GM10248 (cell line): Measurements from ENCODE around the gene DACH1.
"Not testable (repeated sequence)": the region's sequence is repeated elsewhere in the genome, so short reads cannot be mapped to it uniquely, and the experiment has no call there.

Experiments used
- CTCF ChIA-PET: fragments of 300-600 bp; sonication (Branson Sonifier 250); formaldehyde crosslinking; extraction: SDS; loops from one replicate; lab custom pipeline; 2021; ENCODE audit warnings: antibody characterized with exemption; lab: Yijun Ruan, JAX
- POLR2A ChIA-PET: fragments of 350-650 bp; sonication (Branson Sonifier 250); formaldehyde crosslinking; extraction: SDS; loops from one replicate; lab custom pipeline; 2020; ENCODE audit warnings: antibody characterized with exemption; lab: Yijun Ruan, JAX
- DNase-seq: peaks from one replicate; pipeline ENCODE4 v3.0.0; 2012; ENCODE audit errors: extremely low spot score
- CTCF ChIP-seq: IDR thresholded peaks from 2 replicates; pipeline ENCODE4 v1.5.1; 2012; ENCODE audit warnings: mild to moderate bottlenecking, low read depth; ENCODE audit errors: extremely low read depth, missing control alignments, control extremely low read depth

DACH1 gene

GRCh38 chr13:71854401-71854800 lies 12.6 kb downstream of the DACH1 start:
- no peak for TF ChIP-seq CTCF
- DNase-seq = no peak
- POLR2A ChIA-PET = no interaction called here
- CTCF ChIA-PET = no interaction called here

DNA sequence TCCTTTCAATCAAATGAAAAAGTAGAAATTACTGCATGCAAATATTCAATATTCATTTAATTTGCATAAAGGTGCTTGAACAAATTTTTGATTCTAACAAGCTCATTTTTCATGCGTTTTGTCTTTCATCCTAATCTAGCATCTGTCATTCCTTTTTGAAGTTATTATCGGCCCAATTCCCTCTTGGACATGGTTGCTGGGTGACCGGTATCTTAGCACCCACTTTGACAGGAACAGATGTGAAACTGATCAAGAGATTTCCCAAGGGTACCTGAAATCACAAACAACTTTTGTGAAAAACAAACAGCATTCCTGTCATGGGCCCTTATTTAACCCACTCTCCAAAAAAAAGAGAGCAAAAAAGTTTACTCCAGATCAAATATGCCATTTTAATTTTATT lies 13.3 kb downstream of the DACH1 start:
- DNase-seq = no peak
- no peak for TF ChIP-seq CTCF
- POLR2A ChIA-PET = no interaction called here
- CTCF ChIA-PET = interaction anchor here (0.8 kb wide), 1 partner anchor 20 kb away, joined by 3 read pairs; no protein-coding TSS in a partner anchor

DNA sequence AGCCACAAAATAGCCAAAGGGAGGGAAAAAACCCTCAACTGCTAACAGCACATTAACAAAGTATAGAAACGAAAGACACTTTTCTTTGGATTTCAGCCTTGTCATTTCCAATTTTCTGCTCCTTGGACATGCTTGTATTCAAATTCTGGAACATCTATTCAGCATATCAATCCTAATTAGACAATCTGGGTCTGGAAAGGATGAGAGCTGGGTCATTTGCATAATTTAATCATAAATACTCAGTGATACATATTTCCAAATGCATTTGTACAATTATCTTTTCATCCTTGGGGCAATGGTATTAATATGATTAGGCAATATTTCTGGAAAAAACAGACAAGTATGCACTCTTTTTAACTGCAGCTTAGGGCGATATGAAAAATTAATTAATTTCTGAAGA lies 14.3 kb downstream of the DACH1 start:
- CTCF ChIA-PET = interaction anchor here (0.8 kb wide), 1 partner anchor 19 kb away, joined by 3 read pairs; no protein-coding TSS in a partner anchor
- DNase-seq = no peak
- POLR2A ChIA-PET = no interaction called here
- TF ChIP-seq CTCF = no peak

- TF ChIP-seq CTCF = no peak
- ChIA-PET CTCF (interaction anchor here (1.1 kb wide), 1 partner anchor 12 kb away, joined by 4 read pairs; no protein-coding TSS in a partner anchor), POLR2A (no interaction called here)
- DNase-seq = no peak
Observed at GRCh38 chr13:71851498-71852409, 15.2 kb downstream of the DACH1 start.

DNA sequence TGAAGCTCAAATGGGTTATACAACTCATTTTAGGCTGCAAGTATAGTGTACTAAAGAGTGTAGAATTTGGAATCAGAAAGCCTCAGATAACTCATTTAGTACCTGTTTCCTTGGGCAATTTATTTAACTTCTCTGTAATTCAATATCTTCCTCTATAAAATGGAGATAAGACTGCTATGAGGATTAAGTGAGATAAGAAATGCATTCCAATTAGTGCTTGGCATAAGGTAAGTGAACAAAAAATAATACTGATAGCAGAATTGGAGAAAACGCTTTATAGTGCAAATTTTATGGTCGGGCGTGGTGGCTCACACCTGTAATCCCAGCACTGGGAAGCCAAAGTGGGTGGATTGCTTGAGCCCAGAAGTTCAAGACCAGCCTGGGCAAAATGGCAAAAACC lies 25.0 kb downstream of the DACH1 start:
- DNase-seq = no peak
- TF ChIP-seq CTCF = no peak
- CTCF ChIA-PET = no interaction called here
- POLR2A ChIA-PET = no interaction called here

- TF ChIP-seq CTCF = no peak
- ChIA-PET CTCF (no interaction called here), POLR2A (no interaction called here)
- no peak for DNase-seq
Observed at GRCh38 chr13:71838842-71839241, 28.2 kb downstream of the DACH1 start.

DNA sequence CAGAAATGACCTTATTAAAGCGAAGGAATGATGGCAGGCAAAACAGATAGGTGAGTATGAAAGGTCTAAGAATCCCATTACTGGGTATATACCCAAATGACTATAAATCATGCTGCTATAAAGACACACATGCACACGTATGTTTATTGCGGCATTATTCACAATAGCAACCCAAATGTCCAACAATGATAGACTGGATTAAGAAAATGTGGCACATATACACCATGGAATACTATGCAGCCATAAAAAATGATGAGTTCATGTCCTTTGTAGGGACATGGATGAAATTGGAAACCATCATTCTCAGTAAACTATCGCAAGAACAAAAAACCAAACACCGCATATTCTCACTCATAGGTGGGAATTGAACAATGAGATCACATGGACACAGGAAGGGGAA lies 29.4 kb downstream of the DACH1 start:
- CTCF ChIA-PET, DNase-seq, POLR2A ChIA-PET: not testable (repeated sequence)
